Mononuclear cell (primary cell): ENCODE results near the gene ZNF277. TPM values are rescaled to one million over a fixed set of nuclear protein-coding genes. Genes with fewer than 3 reads are reported as not detected.

Experiments used
- H3K27me3 ChIP-seq: 2 replicates; pipeline ENCODE4 v1.6.0; 2011; ENCODE audit warnings: low read length, control low read depth; ENCODE audit not compliant: insufficient read depth
- H3K4me1 ChIP-seq: 2 replicates; pipeline ENCODE4 v1.5.1; 2011; ENCODE audit warnings: mild to moderate bottlenecking, low read length, control low read depth; ENCODE audit not compliant: insufficient read depth
- H3K4me3 ChIP-seq: 2 replicates; pipeline ENCODE4 v1.5.1; 2011; ENCODE audit warnings: mild to moderate bottlenecking, low read length, moderate library complexity
- H3K9me3 ChIP-seq: 2 replicates; pipeline ENCODE4 v1.5.1; 2011; ENCODE audit warnings: low read depth, mild to moderate bottlenecking, control low read depth, low read length
- total RNA-seq: library from RNA; depleted of rRNA; stranded (reverse); fragments of >200 nt; gene quantifications from one replicate; pipeline ENCODE4 v1.2.3, GENCODE V29; 2012

ZNF277 gene
- total RNA-seq, result 62.8 TPM

GRCh38 chr7:112206238-112206990 is at the start of gene ZNF277, which contains the start of gene DOCK4:
Gene ZNF277 (plus strand): TSS chr7:112206695. CDS start chr7:112206717, 22 bp downstream.
Gene DOCK4 (minus strand): TSS chr7:112206399. CDS start chr7:112206138, 261 bp downstream.
- Histone ChIP-seq H3K4me1 (peaks cover 35% of the 10 kb centered on the region), H3K27me3 (peaks cover 34% of the 10 kb centered on the region), H3K9me3 (no peaks in the 10 kb centered on the region), H3K4me3 (peak within 1 kb of the TSS; percentile 95)

GRCh38 chr7:112157072-112157471 is 49.4 kb upstream of the ZNF277 start:
- peaks cover 7% of the 10 kb centered on the region for H3K4me1 ChIP-seq
- no peaks in the 10 kb centered on the region for H3K9me3 ChIP-seq
- no peaks in the 10 kb centered on the region for H3K27me3 ChIP-seq
- H3K4me3 ChIP-seq, result no peak overlapping the region

GRCh38 chr7:112159351-112159750 is 47.1 kb upstream of the ZNF277 start:
- Histone ChIP-seq H3K4me1 (peaks cover 7% of the 10 kb centered on the region), H3K4me3 (no peak overlapping the region), H3K27me3 (no peaks in the 10 kb centered on the region), H3K9me3 (no peaks in the 10 kb centered on the region)

- no peaks in the 10 kb centered on the region for H3K9me3 ChIP-seq
- no peak overlapping the region for H3K4me3 ChIP-seq
- no peaks in the 10 kb centered on the region for H3K27me3 ChIP-seq
- H3K4me1 ChIP-seq, result peaks cover 7% of the 10 kb centered on the region
Observed at GRCh38 chr7:112160130-112160770, 46.2 kb upstream of the ZNF277 start.

- H3K27me3 ChIP-seq, result no peaks in the 10 kb centered on the region
- peaks cover 7% of the 10 kb centered on the region for H3K4me1 ChIP-seq
- no peaks in the 10 kb centered on the region for H3K9me3 ChIP-seq
- no peak overlapping the region for H3K4me3 ChIP-seq
Observed at GRCh38 chr7:112160771-112161150, 45.7 kb upstream of the ZNF277 start.

GRCh38 chr7:112161253-112162141 is 45.0 kb upstream of the ZNF277 start:
- Histone ChIP-seq H3K4me3 (no peak overlapping the region), H3K9me3 (no peaks in the 10 kb centered on the region), H3K4me1 (peaks cover 7% of the 10 kb centered on the region), H3K27me3 (no peaks in the 10 kb centered on the region)

- Histone ChIP-seq H3K27me3 (no peaks in the 10 kb centered on the region), H3K4me3 (no peak overlapping the region), H3K4me1 (peaks cover 7% of the 10 kb centered on the region), H3K9me3 (no peaks in the 10 kb centered on the region)
Observed at GRCh38 chr7:112162142-112162766, 44.2 kb upstream of the ZNF277 start.

GRCh38 chr7:112162784-112163506 is 43.5 kb upstream of the ZNF277 start:
- H3K4me3 ChIP-seq, result no peak overlapping the region
- no peaks in the 10 kb centered on the region for H3K27me3 ChIP-seq
- no peaks in the 10 kb centered on the region for H3K9me3 ChIP-seq
- H3K4me1 ChIP-seq, result peaks cover 7% of the 10 kb centered on the region

GRCh38 chr7:112167147-112167546 is 39.3 kb upstream of the ZNF277 start:
- peaks cover 3% of the 10 kb centered on the region for H3K27me3 ChIP-seq
- H3K9me3 ChIP-seq, result no peaks in the 10 kb centered on the region
- H3K4me3 ChIP-seq, result no peak overlapping the region
- H3K4me1 ChIP-seq, result no peaks in the 10 kb centered on the region

GRCh38 chr7:112168915-112169314 is 37.6 kb upstream of the ZNF277 start:
- H3K4me1 ChIP-seq, result no peaks in the 10 kb centered on the region
- peaks cover 3% of the 10 kb centered on the region for H3K27me3 ChIP-seq
- no peaks in the 10 kb centered on the region for H3K9me3 ChIP-seq
- H3K4me3 ChIP-seq, result no peak overlapping the region

GRCh38 chr7:112171673-112172072 is 34.8 kb upstream of the ZNF277 start:
- Histone ChIP-seq H3K27me3 (peaks cover 7% of the 10 kb centered on the region), H3K9me3 (no peaks in the 10 kb centered on the region)

GRCh38 chr7:112172870-112173567 is 33.5 kb upstream of the ZNF277 start:
- peaks cover 12% of the 10 kb centered on the region for H3K27me3 ChIP-seq
- no peaks in the 10 kb centered on the region for H3K4me1 ChIP-seq
- no peaks in the 10 kb centered on the region for H3K9me3 ChIP-seq
- H3K4me3 ChIP-seq, result no peak overlapping the region

More at GRCh38 chr7:112171673-112172072, 34.8 kb upstream of the ZNF277 start:
- Histone ChIP-seq H3K4me1 (no peaks in the 10 kb centered on the region), H3K4me3 (no peak overlapping the region)

GRCh38 chr7:112173568-112173905 is 33.0 kb upstream of the ZNF277 start:
- peaks cover 12% of the 10 kb centered on the region for H3K27me3 ChIP-seq
- no peaks in the 10 kb centered on the region for H3K9me3 ChIP-seq
- H3K4me1 ChIP-seq, result no peaks in the 10 kb centered on the region
- H3K4me3 ChIP-seq, result no peak overlapping the region

- Histone ChIP-seq H3K9me3 (no peaks in the 10 kb centered on the region), H3K4me1 (no peaks in the 10 kb centered on the region), H3K4me3 (no peak overlapping the region), H3K27me3 (peaks cover 12% of the 10 kb centered on the region)
Observed at GRCh38 chr7:112174192-112174591, 32.3 kb upstream of the ZNF277 start.
